SJCRH30 (cell line): ENCODE data around the gene CD101. TPM values are rescaled to one million over a fixed set of nuclear protein-coding genes. Genes with fewer than 3 reads are reported as not detected.

Source experiments
- DNase-seq, 2 experiments: peaks; one replicate each; pipeline ENCODE4 v3.0.0-alpha.2; 2015 to 2020
- H3K27ac ChIP-seq: fragments of 250-450 bp; sonication (Bioruptor Pico); 2 replicates; pipeline ENCODE4 v1.5.1; 2020; ENCODE audit warnings: mild to moderate bottlenecking, moderate library complexity
- H3K27me3 ChIP-seq: fragments of 250-450 bp; sonication (Bioruptor Pico); 2 replicates; pipeline ENCODE4 v1.5.1; 2020; ENCODE audit warnings: mild to moderate bottlenecking, moderate library complexity
- H3K36me3 ChIP-seq: fragments of 250-450 bp; sonication (Bioruptor Pico); 2 replicates; pipeline ENCODE4 v1.5.1; 2020; ENCODE audit warnings: mild to moderate bottlenecking, moderate library complexity
- H3K4me1 ChIP-seq: fragments of 250-450 bp; sonication (Bioruptor Pico); 2 replicates; pipeline ENCODE4 v1.5.1; 2020; ENCODE audit warnings: mild to moderate bottlenecking, moderate library complexity
- H3K4me3 ChIP-seq: fragments of 250-450 bp; sonication (Bioruptor Pico); 2 replicates; pipeline ENCODE4 v1.5.1; 2020; ENCODE audit warnings: mild to moderate bottlenecking, moderate library complexity
- H3K9me3 ChIP-seq: fragments of 250-450 bp; sonication (Bioruptor Pico); replicated peaks from 2 replicates; pipeline ENCODE4 v1.5.1; 2020; ENCODE audit warnings: mild to moderate bottlenecking, moderate library complexity
- total RNA-seq: library from RNA; depleted of rRNA; stranded (reverse); fragments of >200 nt; shearing (Covaris generic); gene quantifications from 2 replicates; pipeline ENCODE4 v1.2.3, GENCODE V29; 2014

CD101 gene
- total RNA-seq, 1 experiment from 2014 or later: 2.3 TPM

DNA sequence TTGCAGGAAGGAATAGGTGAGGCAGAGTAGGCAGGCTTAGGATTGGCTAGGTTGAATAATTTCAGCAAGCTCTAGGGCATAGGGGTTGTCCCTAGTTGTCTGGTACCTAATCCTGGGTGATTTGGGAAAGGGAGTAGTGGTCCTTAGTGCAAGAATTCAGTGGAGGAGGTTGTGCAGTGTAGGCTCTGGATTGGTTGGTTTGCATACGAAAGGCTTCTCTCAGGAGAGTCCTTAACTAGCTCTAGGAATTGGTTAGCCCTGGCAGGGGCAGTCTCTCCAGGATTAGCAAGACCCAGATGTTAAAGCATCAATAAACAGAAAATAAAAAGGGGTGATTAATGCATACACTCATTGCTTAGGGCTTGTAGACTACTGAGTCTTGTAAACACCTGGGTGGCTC, 9.6 kb upstream of the CD101 start:
- H3K27me3 ChIP-seq: no peaks in the 10 kb centered on the region
- no peak overlapping the region for H3K27ac ChIP-seq
- H3K4me3 ChIP-seq: no peak overlapping the region
- DNase-seq: no peak
- H3K4me1 ChIP-seq: peaks cover 19% of the 10 kb centered on the region
- H3K36me3 ChIP-seq: peaks cover 5% of the 10 kb centered on the region; the same call in 1 of the 2 replicates
- no peaks in the 10 kb centered on the region for H3K9me3 ChIP-seq

GRCh38 chr1:116993286-116993685, 8.3 kb upstream of the CD101 start:
- no peaks in the 10 kb centered on the region for H3K27me3 ChIP-seq
- H3K27ac ChIP-seq: no peak overlapping the region
- H3K4me3 ChIP-seq: no peak overlapping the region
- no peak for DNase-seq
- 0 out of 2 replicates have a peak, but pooled peaks cover 3% of the 10 kb centered on the region for H3K36me3 ChIP-seq
- peaks cover 19% of the 10 kb centered on the region for H3K4me1 ChIP-seq
- no peaks in the 10 kb centered on the region for H3K9me3 ChIP-seq

GRCh38 chr1:116994411-116994810, 7.1 kb upstream of the CD101 start:
- no peak for DNase-seq
- no peak overlapping the region for H3K27ac ChIP-seq
- H3K4me1 ChIP-seq: peaks cover 19% of the 10 kb centered on the region
- no peaks in the 10 kb centered on the region for H3K9me3 ChIP-seq
- H3K4me3 ChIP-seq: no peak overlapping the region
- no peaks in the 10 kb centered on the region for H3K27me3 ChIP-seq
- 0 out of 2 replicates have a peak, but pooled peaks cover 3% of the 10 kb centered on the region for H3K36me3 ChIP-seq

GRCh38 chr1:116997066-116997465, 4.5 kb upstream of the CD101 start:
- Histone ChIP-seq H3K4me3 (no peak overlapping the region), H3K9me3 (no peaks in the 10 kb centered on the region), H3K4me1 (no peaks in the 10 kb centered on the region), H3K27me3 (no peaks in the 10 kb centered on the region), H3K27ac (no peak overlapping the region), H3K36me3 (0 out of 2 replicates have a peak, but pooled peaks cover 3% of the 10 kb centered on the region)
- no peak for DNase-seq

GRCh38 chr1:116997636-116998035, 3.9 kb upstream of the CD101 start:
- H3K4me1 ChIP-seq: no peaks in the 10 kb centered on the region
- no peaks in the 10 kb centered on the region for H3K36me3 ChIP-seq
- no peaks in the 10 kb centered on the region for H3K27me3 ChIP-seq
- H3K4me3 ChIP-seq: no peak overlapping the region
- H3K27ac ChIP-seq: no peak overlapping the region
- no peak for DNase-seq
- no peaks in the 10 kb centered on the region for H3K9me3 ChIP-seq

DNA sequence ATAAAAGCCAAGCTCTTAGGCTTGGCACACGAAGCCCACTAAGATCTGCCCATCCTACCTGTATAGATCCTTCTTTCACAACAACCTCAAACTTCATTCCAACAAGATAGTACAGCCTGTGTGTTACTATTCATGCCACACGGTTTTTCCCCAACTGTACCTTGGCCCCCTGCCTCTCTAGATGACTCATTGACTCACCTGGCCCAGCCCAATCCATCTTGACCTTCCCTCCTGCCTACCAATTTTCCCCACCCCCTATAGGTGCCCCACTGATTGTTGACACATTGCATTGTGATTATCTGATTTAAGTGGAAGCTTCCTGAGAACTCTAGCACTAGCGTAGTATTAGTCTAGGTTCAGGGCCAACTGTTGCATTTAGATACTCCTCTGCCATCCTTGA, 2.0 kb upstream of the CD101 start:
- H3K27ac ChIP-seq: no peak overlapping the region
- no peak overlapping the region for H3K4me3 ChIP-seq
- no peaks in the 10 kb centered on the region for H3K36me3 ChIP-seq
- H3K4me1 ChIP-seq: no peaks in the 10 kb centered on the region
- no peaks in the 10 kb centered on the region for H3K27me3 ChIP-seq
- H3K9me3 ChIP-seq: no peaks in the 10 kb centered on the region
- no peak for DNase-seq

GRCh38 chr1:117000142-117000541, 1.4 kb upstream of the CD101 start:
- no peaks in the 10 kb centered on the region for H3K9me3 ChIP-seq
- no peaks in the 10 kb centered on the region for H3K4me1 ChIP-seq
- DNase-seq: no peak
- H3K27ac ChIP-seq: no peak overlapping the region
- no peak overlapping the region for H3K4me3 ChIP-seq
- no peaks in the 10 kb centered on the region for H3K36me3 ChIP-seq
- H3K27me3 ChIP-seq: no peaks in the 10 kb centered on the region

DNA sequence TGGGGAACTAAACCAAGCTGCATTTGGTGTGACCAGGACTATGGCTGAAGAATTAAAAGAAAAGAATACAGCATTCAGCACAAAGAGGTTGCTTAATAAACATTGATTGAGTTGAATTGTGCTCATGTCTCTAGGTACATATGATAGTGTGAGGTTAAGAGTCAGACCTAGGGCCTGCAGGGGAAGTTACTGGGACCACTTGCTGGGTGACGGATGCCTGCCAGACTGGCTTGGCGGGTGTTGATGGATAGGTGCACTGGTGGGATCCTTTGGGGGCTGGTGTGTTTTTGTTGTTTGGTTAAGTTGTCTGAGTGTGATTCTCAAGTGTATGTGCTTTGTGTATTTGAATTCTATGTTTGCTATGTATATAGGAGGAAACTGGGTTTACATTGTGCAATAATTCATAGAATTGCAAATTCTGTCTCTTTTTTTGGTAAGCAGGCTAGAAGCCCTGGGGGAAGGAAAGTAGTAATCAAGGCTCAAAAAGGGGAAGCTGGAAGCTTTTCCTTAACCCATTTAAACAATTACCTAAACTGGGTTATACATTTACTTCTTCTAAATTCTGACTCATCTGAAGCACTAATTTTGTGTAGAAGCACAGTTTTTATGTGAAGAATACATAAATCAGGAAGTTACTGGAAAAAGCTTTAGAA, 1.8 kb downstream of the CD101 start:
- no peaks in the 10 kb centered on the region for H3K27me3 ChIP-seq
- no peaks in the 10 kb centered on the region for H3K36me3 ChIP-seq
- H3K4me1 ChIP-seq: no peaks in the 10 kb centered on the region
- DNase-seq: no peak
- no peak overlapping the region for H3K4me3 ChIP-seq
- H3K9me3 ChIP-seq: no peaks in the 10 kb centered on the region
- no peak overlapping the region for H3K27ac ChIP-seq

- no peak for DNase-seq
- H3K27me3 ChIP-seq: no peaks in the 10 kb centered on the region
- H3K4me1 ChIP-seq: no peaks in the 10 kb centered on the region
- no peaks in the 10 kb centered on the region for H3K36me3 ChIP-seq
- H3K9me3 ChIP-seq: no peaks in the 10 kb centered on the region
- no peak overlapping the region for H3K4me3 ChIP-seq
- H3K27ac ChIP-seq: no peak overlapping the region
Measured at GRCh38 chr1:117007719-117008013, 6.1 kb downstream of the CD101 start.

GRCh38 chr1:117008656-117009055, 7.1 kb downstream of the CD101 start:
- Histone ChIP-seq H3K9me3 (no peaks in the 10 kb centered on the region), H3K27me3 (no peaks in the 10 kb centered on the region), H3K36me3 (no peaks in the 10 kb centered on the region), H3K4me1 (no peaks in the 10 kb centered on the region), H3K27ac (no peak overlapping the region), H3K4me3 (no peak overlapping the region)
- DNase-seq: no peak

GRCh38 chr1:117009132-117009531, 7.6 kb downstream of the CD101 start:
- no peak overlapping the region for H3K4me3 ChIP-seq
- H3K4me1 ChIP-seq: no peaks in the 10 kb centered on the region
- H3K9me3 ChIP-seq: no peaks in the 10 kb centered on the region
- H3K27ac ChIP-seq: no peak overlapping the region
- no peaks in the 10 kb centered on the region for H3K27me3 ChIP-seq
- DNase-seq: no peak
- H3K36me3 ChIP-seq: no peaks in the 10 kb centered on the region

DNA sequence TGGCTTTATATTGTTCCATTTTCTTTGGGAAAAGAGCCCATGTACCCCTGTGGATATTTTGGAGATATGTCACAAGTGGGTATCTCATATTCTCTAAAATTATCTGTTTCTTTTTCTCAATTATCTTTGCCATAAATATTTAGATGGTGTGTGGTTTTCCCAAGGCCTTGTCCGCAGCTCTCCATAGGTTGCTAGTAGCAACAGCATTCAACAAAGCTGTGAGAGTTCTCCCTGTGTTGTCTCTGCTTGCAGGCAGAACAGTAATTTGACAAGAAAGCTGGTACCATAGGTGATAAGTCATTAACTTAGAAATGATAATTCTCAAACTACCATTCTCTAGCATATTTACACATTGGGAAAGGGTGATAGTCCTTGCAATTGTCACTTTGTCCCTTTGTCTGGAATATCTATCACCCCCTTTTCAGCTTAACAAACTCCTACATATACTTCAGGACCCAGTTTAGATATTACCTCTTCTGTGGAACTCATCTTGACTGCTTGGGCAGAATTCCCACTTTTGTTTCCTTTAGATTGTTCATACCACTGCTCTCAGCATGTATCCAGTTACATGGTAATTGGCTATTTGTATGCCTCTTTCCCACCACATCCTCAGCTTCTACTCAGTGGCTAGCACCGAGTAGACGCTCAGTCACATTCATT, 8.9 kb downstream of the CD101 start:
- H3K4me1 ChIP-seq: no peaks in the 10 kb centered on the region
- H3K9me3 ChIP-seq: no peaks in the 10 kb centered on the region
- no peaks in the 10 kb centered on the region for H3K27me3 ChIP-seq
- no peak overlapping the region for H3K27ac ChIP-seq
- DNase-seq: no peak
- H3K4me3 ChIP-seq: no peak overlapping the region
- H3K36me3 ChIP-seq: no peaks in the 10 kb centered on the region

- Histone ChIP-seq H3K4me3 (no peak overlapping the region), H3K4me1 (no peaks in the 10 kb centered on the region), H3K27ac (no peak overlapping the region), H3K27me3 (no peaks in the 10 kb centered on the region), H3K36me3 (no peaks in the 10 kb centered on the region), H3K9me3 (no peaks in the 10 kb centered on the region)
- no peak for DNase-seq
Measured at GRCh38 chr1:117011334-117011733, 9.8 kb downstream of the CD101 start.

DNA sequence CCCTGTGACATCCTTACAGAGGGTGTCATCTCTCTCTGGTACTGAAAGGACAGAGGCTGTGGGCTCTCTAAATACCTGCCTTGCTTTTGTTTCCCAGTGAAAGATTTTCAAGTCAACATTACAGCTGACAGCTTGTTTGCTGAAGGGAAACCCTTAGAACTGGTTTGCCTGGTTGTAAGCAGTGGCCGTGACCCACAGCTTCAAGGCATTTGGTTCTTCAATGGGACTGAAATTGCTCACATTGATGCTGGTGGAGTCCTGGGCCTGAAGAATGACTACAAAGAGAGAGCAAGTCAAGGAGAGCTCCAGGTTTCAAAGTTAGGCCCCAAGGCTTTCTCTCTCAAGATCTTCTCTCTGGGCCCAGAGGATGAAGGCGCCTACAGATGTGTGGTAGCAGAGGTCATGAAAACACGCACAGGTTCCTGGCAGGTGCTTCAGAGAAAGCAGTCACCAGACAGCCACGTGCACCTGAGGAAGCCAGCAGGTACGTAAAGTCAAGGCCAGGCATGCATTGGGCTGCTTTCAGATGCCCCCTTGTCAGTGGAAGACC, 11.8 kb downstream of the CD101 start:
- Histone ChIP-seq H3K27me3 (no peaks in the 10 kb centered on the region), H3K27ac (no peak overlapping the region), H3K9me3 (no peaks in the 10 kb centered on the region), H3K4me3 (no peak overlapping the region), H3K36me3 (no peaks in the 10 kb centered on the region), H3K4me1 (peaks cover 12% of the 10 kb centered on the region)
- DNase-seq: no peak

DNA sequence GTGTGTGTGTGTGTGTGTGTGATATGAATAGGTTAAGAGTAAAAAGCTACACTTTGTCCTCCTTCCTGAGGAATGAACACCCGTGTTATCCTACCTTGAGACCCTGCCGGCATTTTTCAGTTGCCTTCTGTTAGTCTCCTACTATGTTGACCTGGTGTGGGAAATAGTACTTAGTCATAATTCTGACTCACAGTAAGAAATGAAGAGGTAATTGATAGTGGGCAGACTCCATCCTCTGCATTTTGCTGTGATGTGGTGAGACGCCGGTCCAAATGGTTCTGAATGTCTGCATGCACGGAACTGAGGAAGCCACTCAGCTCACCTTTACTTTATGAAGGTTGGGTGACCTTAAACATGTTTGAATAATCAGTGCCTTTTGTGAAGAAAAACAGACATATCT, 12.6 kb downstream of the CD101 start:
- Histone ChIP-seq H3K9me3 (no peaks in the 10 kb centered on the region), H3K4me1 (peaks cover 13% of the 10 kb centered on the region), H3K36me3 (no peaks in the 10 kb centered on the region), H3K4me3 (no peak overlapping the region), H3K27ac (no peak overlapping the region), H3K27me3 (no peaks in the 10 kb centered on the region)
- DNase-seq: no peak

- peaks cover 13% of the 10 kb centered on the region for H3K4me1 ChIP-seq
- DNase-seq: no peak
- H3K36me3 ChIP-seq: no peaks in the 10 kb centered on the region
- no peaks in the 10 kb centered on the region for H3K9me3 ChIP-seq
- H3K4me3 ChIP-seq: no peak overlapping the region
- H3K27me3 ChIP-seq: no peaks in the 10 kb centered on the region
- H3K27ac ChIP-seq: no peak overlapping the region
Measured at GRCh38 chr1:117015724-117016123, 14.2 kb downstream of the CD101 start.
